8988T (cell line): ENCODE measurements around the gene POLR2L.

Source experiments
- DNase-seq: peaks from one replicate; pipeline ENCODE4 v3.0.0; 2011

Gene POLR2L

DNA sequence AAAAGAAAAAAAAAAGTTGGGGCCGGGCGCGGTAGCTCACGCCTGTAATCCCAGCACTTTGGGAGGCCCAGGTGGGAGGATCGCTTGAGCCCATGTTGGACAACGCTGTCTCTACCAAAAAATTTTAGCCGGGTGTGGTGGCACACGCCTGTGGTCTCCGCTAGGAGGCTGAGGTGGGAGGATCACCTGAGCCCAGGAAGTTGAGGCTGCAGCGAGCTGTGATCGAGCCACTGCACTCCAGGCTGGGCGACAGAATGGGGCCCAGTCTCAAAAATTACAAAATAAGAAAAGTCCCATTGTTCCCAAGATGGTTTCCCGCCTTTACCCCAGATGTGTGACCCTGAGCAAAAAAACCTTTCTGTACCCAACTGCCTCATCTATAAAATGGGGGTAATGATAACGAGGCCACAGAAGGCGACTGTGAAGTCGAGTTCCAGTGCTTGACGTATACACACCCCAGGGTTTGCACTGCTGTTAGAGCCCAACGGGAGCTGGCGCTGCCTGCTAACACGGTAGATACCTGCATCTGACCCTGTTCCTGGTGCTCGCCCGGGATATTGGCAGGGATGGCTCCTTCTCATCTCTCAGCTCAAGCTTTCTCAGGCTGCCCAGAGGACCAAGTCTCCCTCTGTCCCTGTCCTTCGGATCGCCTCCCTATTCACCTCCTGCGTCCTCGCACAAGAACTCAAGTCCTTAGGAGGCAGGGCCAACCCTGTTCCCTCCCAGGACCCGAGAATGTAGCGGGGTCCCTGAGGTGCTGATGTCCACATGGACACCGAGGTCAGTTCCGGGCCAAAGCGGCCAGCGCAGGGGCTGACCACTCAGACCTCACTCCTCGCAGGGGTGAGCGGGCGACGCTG lies 33.7 kb downstream of the POLR2L start:
- no peak for DNase-seq

DNA sequence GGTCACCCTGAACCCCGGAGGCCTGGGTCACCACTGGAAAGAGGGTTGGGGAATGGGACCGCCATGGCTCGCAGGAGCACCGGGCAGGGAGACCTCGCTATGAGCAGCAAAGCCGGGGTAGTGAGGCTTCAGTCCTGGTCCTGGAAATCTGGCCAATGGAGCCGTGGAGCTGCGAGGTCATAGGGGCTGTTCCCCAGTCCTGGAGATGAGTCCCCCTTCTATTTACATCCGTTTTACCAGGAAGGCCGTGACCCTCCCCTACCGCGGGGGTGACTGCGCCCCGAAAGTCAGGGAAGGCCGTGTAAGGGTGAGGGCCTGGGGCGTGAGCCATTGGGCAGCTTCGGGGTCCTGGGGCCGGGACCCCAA lies 37.7 kb downstream of the POLR2L start:
- DNase-seq = no peak

DNA sequence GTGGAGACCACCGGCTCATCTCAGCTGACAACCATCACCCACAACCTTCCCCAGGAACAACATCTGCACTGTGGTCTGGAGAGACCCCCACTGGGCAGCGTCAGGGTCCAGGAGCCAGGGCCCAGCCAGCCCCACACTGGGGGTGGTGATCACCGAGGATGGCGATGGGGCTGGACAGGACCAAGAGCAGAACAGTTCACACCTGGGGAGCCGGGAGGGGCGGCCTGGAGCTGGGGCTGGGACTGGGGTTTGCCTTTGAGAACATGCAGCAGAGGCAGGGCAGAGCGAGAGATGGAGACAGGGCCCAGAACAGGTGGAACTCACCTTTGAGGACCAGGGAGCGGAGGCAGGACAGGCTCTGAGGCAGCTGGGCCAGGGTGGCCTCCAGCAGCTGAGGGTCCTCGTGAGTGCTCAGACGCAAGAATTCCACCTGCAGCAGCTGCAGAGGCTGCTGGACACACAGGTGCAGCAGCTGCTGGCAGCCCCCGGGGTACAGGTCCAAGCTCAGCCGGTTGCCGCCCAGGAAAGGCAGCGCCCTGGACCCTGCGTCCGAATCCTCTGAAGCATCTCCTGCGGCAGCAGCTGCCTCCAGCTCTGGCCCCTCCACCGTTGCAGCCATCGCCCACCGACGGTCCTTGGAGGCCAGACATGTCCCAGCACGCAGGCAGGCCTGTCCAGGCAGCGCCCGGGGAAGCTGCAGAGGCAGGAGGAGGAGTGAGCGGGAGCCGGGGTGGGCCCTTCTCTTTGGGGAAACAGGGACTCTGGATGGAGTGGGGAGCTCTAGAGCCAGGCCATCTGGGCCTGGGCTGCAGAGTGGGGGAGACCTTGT lies 38.3 kb downstream of the POLR2L start:
- peak; percentile 89 for DNase-seq

DNA sequence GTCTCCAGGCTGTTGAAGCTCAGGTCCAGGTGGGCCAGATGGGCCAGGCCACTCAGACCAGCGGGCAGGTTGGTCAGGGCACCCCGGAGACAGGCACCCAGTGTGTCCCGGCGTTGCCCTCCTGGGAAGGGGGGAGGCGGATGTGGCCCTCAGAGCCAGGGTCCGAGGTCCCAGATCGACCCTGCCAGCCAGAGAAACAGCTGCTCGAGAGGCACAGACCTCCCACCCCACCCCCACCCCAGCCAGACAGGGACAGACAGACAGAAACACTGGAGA lies 38.9 kb downstream of the POLR2L start:
- DNase-seq = no peak

DNA sequence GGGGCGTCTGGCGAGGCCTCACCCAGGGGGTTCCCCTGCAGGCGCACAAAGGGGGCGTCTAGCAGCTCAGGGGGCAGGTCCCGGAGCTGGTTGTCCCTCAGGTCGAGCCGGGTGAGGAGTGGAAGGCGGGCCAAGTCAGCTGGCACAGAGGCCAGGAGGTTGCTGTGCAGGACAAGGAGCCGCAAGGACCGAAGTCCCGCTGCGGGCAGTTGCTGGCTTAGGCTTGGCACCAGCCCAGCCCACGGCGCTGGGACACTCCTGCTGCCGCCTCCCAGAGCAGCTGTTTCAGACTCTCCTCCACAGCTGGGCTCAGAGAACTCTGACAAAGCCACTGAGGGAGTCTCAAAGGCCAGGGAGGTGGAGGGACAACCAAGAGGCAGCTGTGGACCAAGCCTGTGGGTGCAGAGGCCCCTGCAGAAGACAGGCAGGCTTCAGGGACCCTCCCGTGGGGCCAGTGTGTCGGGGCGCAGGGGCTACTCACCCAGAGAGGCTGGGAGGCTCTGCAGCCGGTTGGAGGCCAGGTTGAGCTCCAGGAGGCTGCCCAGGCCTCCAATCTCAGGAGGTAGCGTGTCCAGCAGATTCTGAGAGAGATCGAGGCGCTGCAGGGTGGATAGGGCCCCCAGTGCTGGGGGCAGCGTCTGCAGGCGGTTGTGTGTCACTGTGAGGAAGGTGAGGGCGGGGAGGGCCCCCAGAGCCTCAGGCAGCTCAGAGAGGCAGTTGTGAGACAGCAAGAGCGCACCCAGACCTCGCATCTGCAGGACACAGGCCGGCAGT lies 39.4 kb downstream of the POLR2L start:
- peak; percentile 61 for DNase-seq

DNA sequence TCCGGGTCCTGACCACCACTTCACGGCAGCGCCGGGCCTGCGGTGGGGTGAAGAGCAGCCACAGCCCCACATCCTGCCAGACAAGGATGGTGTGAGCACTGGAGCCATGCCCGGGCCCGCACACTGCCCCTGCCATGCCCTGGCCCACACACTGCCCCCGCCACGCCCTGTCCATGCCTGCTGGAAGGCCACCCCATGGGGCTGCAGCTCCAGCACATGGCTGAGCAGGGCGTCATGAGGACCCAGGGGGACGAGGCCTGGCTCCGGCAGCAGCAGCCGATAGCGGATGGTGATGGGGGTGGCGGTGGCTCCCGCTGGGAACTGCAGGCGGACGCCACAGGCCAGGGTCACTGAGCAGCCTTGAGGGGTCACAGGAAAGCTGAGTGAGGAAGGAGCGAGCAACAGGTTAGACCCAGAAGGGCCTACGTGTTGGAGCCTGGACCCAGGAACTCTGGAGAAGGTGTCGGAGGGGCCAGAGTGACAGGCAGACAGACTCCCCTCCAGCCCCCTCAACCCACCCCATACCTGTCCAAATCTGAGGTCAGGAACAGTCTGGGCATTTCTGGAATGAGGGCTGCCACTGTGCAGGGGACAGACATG lies 40.2 kb downstream of the POLR2L start:
- DNase-seq = no peak

DNA sequence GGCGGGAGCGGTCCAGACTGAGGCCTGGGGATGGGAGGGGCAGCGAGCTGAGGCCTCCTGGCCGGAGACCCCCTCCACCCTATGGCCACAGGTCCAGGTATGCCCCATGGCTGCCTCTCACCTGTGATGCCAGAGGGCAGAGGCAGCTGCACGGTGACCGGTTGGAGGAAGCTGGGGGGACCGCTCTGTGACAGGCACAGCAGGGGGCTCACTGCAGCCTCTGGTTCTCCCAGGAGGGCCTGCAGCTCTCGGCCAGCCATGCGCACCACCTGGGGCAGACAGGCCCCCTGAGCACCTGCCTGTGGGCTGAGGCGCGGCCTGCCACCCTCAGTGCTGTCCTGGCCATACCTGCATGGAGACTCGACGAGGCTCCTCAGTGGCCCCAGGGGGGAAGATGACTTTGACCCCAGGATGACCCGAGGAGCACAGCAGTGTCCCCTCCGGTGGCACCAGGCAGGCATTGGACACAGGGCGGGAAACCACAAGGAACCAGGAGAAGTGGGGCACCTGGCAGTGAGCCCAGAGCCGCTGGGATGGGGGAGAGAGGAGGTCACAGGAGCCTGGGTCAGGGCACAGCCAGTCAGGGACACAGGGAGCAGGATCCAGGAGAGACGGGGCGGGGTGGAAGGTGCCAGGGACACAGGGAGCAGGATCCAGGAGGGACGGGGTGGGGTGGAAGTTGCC lies 41.1 kb downstream of the POLR2L start:
- no peak for DNase-seq

DNA sequence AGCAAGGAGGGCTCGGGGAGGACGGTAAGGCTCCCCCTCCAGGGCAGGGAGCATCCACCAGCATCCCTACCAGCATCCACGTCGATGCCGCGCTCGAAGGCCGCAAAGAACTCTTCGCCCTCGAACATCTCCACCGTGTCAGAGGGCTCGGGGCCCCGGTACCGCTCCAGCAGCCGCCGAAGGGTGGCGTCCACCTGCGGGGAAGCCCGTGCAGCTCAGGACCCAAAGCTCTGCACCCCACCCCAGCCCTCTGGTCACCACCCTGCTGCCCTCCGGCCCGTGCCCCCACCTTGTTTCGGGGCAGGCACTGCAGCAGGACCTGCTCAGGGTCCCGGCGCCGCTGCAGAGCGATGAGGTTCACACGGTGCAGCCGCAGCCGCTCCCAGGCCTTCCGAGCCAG lies 41.9 kb downstream of the POLR2L start:
- DNase-seq = no peak

DNA sequence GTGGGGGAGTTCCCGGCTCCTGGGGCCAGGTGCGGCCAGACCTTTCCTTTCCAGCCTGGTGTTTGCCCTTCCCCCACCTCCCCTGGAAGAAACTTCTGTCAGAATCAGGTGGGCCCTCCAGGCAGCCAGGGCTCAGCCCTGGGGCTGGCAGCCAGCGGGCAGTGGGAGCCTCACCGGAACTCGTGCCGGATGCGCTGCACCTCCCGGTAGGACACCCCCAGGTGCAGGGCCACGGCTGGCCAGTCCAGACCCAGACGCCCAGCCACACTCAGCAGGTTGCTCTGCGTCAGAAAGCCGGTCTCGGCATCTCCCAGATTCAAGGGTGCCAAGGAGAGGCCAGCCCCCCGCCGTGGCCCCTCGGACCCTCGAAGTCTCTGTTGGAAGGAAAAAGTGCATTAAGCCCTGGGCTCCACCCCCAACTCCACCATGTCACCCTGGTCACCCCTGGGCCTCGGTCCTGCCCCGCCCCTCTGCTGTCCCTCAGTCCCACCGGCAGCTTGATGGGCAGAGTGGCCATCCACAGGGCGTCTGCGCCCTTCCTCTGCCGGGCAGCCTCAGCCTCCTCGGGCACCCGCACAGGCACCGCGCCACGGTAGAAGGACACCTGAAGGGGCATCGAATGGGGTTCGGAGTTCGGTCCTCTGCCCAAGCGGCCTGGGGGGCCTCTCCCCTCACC lies 42.5 kb downstream of the POLR2L start:
- no peak for DNase-seq

DNA sequence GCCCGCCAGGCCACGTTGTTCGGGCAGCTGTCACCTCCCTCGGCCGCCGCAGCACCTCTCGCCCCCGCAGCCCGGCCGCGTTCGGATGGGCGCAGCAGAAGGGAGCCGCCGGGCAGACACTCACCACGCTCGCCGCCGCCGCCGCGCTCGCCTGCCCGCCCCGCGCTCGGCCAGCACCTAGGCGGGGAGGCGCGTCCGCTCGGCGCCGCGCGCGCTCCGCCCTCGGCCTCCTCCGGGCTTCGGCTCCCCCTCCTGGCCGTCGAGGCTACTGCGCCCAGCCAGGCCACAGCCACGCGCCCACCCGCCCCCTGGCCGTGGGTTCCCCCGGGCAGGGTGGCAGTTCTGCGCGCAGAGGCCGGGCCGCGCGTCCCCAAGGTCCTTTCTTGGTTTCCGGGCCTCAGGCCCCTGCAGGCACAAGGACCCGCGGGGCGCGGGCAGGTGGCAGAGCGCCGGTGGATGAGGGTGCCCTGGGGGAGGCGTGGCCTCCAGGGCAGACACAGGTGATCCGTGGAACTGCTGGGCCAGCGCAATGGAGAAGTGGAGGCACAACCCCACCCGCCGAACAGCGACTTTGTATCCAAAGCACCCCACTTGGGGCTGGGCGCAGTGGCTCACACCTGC lies 44.1 kb downstream of the POLR2L start, which contains the start of gene SLC25A22:
TSS of gene SLC25A22 (minus strand) at position 189 of the 621 bp plus-strand sequence. CDS start 3,275 bp downstream, outside the sequence.
- DNase-seq = peak; percentile 100

DNA sequence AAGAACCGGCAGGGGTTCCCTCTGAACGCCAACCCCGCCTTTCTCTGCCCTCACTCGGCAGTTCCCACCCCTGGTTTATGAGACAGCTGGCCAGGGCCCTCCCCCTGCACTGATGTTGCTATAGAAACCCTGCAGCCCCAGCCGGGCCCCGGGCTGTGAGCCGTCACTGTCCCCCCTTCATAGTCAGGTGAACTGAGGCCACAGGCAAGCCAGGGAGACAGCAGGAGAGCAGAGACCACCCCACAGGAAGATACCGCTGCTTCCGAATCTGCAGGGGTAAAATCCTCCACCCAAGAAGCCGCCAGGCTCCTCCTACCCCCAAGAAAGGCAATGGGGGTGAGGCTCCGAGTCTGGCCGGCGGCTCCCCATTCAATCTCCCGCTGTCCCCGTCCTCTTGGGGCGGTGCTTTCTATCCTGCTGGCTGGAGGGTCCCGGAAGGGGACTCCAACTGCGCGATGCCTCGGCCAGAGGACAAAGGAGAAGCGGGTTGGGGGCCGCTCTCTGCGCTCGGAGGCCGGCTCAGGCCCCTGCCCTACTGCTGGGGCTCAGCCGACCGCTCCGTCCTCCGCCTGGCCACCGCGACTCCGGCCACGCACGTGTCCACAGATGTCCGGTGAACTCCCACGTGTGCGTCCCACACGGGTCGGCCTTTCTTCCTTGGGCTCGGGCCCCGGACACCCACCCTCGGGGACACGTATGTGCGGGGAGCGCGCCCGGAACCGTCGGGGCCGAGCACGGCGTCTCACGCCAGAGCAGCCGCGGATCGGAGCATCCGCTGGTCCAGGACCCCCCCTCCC lies 44.8 kb downstream of the POLR2L start:
- DNase-seq = peak; percentile 97

DNA sequence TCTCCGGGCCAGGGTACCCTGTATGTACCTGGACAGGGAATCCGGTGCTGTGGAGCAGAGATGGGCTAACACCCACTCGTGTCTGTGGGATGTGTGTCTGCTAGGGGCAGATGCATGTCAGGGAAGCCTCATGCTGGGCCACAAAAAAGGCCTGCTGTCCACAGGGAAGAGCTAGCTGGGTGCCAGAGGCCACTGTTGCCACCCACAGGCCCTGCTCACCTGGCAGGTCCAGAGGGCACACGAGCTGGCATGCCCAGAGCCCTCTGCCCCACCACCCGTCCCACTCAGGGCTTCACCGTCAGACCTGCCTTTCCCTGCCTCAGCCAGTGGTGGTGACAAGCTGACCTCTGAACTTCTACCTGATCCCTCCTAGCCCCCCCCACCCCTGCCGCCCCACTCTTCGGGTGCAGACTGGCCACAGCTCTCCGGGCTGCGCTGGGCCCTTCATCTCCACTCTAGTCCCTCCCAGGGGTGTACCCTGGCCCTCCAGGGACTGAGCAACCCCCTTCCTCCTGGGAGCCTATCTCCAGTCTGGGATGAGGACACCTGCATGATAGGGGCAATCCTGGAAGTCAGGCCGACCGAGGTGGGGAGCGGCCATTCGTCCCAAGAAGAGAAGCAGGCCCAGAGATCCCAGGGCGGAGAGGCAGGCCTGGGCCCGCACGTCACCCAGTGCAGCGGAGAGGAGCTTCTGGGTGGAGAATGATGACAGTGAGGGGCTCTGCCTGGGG lies 45.6 kb downstream of the POLR2L start:
- no peak for DNase-seq

DNA sequence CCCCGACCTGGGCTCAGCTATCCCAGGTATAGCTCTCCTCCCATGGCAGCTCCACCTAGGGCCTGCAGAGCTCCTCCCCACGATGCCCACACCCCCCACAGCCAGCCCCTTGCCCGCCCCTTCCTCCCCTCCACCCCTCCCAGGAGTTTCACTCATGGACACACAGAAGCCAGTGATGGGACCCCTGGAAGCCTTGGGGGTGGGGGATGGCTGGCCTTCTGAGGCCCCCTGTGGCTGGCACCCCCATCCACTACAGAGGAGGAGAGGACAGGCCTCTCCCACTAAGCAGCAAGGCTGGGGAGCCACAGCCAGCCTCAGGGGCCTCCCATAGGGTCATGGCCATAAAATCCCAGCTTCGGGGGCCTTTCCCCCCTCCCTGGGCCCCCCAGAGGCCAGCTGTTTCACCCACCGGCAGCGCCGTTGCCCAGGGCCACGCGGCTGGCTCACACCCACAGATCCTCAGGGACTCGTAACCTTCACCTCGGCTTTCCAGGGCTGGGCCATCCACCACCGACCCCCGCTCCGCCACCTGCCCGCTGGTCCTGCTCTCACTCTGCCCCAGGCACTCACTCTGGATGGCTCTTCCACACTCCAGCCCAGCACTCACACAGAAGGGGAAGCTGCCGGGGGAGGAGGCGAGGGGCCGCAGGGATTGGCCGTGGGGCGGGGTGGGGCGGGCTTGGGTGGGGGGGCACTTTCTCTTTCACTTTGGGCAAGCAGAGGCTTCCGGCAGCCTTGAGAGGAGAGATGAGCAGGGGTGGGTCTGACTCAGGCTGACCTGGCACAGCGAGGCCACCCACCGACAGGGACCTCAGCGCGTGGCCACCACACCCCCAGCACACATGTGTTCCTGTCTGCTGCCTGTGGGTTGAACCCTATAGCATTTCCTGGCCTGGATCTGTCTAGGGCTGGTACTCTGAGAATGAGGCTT lies 46.4 kb downstream of the POLR2L start:
- DNase-seq = peak; percentile 96

DNA sequence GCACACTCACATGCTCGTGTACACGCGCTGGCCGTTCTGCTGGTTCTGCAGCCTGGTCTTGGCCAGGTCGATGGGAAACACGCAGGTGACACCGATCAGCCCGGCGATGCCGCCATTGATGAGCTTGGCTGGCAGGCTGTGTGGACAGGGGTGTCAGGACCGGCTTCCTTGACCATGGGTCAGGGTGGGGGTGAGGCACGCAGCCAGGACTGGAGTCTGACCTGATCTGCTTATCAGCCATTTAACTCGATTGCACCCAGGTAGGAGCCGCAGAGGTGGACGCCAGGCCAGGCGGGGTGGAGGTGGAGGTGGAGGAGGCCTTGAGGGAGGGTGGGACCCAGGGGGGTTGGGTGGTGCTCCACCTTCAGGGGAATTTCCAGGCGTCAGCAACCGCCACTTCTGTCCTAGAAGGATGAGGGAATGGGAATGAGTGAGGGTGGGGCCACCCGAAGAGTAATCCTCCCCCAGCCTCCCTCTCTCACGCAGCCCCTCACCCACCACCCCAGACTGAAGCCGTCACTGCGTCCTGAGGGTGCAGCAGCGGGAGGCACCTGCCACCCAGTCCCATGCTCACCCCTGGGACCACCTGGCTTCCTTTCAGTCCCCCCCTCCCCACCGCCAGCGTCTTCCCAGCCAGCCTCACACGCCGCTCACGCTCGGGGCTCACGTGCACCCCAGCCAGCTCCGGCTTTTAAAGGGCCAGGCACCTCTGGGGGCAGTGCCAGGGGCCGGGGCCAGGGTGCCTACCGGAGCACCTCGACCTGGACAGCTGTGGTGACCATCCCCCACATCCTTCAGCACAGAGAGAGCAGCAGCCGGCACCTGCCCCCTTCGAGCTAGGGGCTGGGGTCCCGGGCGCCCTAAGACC lies 47.3 kb downstream of the POLR2L start:
- peak; percentile 86 for DNase-seq

DNA sequence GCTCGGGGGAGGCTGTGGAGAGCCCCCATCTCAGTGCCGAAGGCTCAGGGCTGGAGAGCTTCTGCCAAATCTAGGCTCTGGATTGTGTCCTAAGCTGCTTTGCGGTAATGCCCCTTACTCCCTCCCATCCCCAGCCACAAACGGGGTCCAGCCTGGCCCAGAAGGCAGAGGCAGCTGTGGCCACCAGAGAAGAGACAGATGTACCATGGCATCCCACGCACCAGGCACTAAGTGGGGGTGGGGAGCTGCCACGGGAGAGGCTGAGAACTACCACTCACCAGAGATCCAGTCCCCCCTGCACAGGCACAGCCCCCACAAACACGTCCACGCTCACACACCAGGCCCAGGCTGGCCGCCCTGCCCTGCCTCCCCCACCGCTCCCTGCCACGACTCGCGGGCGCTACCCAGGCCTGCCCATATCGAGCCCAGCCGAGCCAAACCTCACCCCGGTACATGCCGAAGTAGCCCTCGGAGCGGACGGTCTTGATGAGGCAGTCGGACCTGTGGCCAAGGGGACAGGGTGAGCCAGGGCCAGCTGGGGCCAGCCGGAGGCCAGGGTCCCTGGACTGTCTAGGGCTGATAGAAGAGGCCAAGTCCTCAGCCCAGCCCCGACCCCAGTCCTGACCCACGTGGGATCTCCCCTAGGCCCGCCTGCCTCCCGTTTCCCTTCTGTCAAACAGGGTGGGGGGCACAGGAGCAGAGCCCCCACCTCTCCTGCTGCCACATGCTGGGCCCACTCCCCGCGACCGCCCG lies 48.1 kb downstream of the POLR2L start:
- no peak for DNase-seq

DNA sequence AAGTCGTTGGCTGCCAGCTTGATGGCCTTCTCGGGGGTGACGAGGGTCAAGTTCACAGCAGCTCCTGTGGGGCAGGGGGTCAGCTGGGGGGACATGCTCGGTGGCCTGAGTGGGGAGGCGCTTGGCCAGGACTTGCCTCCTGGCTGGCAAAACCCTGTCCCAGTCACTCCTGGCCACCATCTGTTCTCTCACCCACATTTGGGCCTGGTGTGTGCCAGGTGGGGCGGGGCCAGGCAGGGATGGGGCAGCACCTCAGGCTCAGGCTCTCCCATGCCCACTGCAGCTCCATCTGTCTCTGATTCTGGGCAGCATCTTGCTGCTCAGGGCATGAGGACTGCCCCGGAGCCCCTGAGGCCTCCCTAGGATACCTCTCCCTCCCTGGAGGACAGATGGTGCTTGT lies 48.8 kb downstream of the POLR2L start:
- no peak for DNase-seq

DNA sequence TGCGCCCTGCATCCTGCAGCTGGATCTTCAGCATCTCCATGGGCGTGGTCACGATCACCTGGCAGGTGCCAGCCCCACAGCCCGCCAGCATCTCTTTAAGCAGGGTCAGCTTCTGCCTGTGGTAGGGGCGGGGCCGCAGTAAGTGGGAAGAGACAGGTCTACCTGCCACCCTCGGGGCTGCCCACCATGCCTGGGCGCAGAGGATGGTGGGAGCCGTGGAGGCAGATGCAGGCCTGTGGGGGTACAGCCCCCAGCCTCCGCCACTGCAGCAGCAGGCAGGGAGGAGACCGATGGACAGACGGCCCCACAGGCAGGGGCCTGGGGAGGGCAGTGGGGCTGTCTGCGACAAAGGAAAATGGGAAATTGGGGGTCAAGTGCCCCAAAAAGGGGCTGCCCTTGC lies 49.5 kb downstream of the POLR2L start:
- DNase-seq = no peak
